GM04503 (cell line): ENCODE data around the gene FANCG.

Experiments
- DNase-seq: peaks from one replicate; pipeline ENCODE4 v3.0.0-alpha.2; 2012; ENCODE audit warnings: low read depth

FANCG gene

GRCh38 chr9:35103660-35104191, 24.0 kb upstream of the FANCG start:
- DNase-seq: no peak

GRCh38 chr9:35102769-35103659, 23.3 kb upstream of the FANCG start, which contains the start of gene STOML2:
Gene STOML2 (minus strand): TSS chr9:35103131. CDS start chr9:35103094, 37 bp downstream.
- peak; percentile 86 for DNase-seq

GRCh38 chr9:35102465-35102768, 22.7 kb upstream of the FANCG start:
- DNase-seq: no peak

- no peak for DNase-seq
Measured at GRCh38 chr9:35097573-35097972, 17.8 kb upstream of the FANCG start.

- DNase-seq: no peak
Measured at GRCh38 chr9:35096035-35096849, 16.5 kb upstream of the FANCG start, which contains the start of gene PIGO. Gene PIGO (minus strand): TSS chr9:35096591. CDS start chr9:35095565, 1,026 bp downstream.

- DNase-seq: no peak
Measured at GRCh38 chr9:35091536-35091935, 11.8 kb upstream of the FANCG start.

- DNase-seq: no peak
Measured at GRCh38 chr9:35089434-35089833, 9.7 kb upstream of the FANCG start.

GRCh38 chr9:35085078-35085477, 5.3 kb upstream of the FANCG start:
- no peak for DNase-seq

GRCh38 chr9:35079041-35079425, 709 bp downstream of the FANCG start:
- no peak for DNase-seq

- DNase-seq: no peak
Measured at GRCh38 chr9:35078066-35078465, 1.7 kb downstream of the FANCG start.

- no peak for DNase-seq
Measured at GRCh38 chr9:35076848-35077247, 2.9 kb downstream of the FANCG start.

- DNase-seq: no peak
Measured at GRCh38 chr9:35075358-35075757, 4.4 kb downstream of the FANCG start.

GRCh38 chr9:35074791-35075190, 5.0 kb downstream of the FANCG start:
- no peak for DNase-seq

- DNase-seq: no peak
Measured at GRCh38 chr9:35074141-35074540, 5.6 kb downstream of the FANCG start.

GRCh38 chr9:35073279-35073612, 6.5 kb downstream of the FANCG start:
- no peak for DNase-seq

- peak; percentile 99 for DNase-seq
Measured at GRCh38 chr9:35072461-35073278, 7.1 kb downstream of the FANCG start, which contains the start of gene VCP. Gene VCP (minus strand): TSS chr9:35072625. CDS start chr9:35072353, 272 bp downstream.

GRCh38 chr9:35071814-35072460, 7.8 kb downstream of the FANCG start:
- peak; percentile 43 for DNase-seq

- no peak for DNase-seq
Measured at GRCh38 chr9:35070823-35071813, 8.6 kb downstream of the FANCG start.

- no peak for DNase-seq
Measured at GRCh38 chr9:35069020-35069419, 10.7 kb downstream of the FANCG start.

GRCh38 chr9:35067056-35067455, 12.7 kb downstream of the FANCG start:
- no peak for DNase-seq
